Mammary epithelial cell (primary cell): Measurements from ENCODE around the gene ZNF396.

ENCODE experiments used
- EZH2 ChIP-seq: IDR thresholded peaks from 2 replicates; pipeline ENCODE4 v1.6.1; 2012; ENCODE audit warnings: low read length, inconsistent platforms, borderline replicate concordance
- TF ChIP-seq, protein P1 (sequence below), 2 donors: IDR thresholded peaks in 1 of 2; conservative IDR thresholded peaks in 1 of 2; 2 replicates each; pipeline ENCODE4 v1.5.1; 2011 to 2012; ENCODE audit warnings: inconsistent platforms in 2 of 2, low read length in 2 of 2, mild to moderate bottlenecking in 2 of 2, control low read depth in 1 of 2, low read depth in 1 of 2; ENCODE audit not compliant: insufficient read depth in 1 of 2; ENCODE audit errors: extremely low read depth in 1 of 2

DNA sequence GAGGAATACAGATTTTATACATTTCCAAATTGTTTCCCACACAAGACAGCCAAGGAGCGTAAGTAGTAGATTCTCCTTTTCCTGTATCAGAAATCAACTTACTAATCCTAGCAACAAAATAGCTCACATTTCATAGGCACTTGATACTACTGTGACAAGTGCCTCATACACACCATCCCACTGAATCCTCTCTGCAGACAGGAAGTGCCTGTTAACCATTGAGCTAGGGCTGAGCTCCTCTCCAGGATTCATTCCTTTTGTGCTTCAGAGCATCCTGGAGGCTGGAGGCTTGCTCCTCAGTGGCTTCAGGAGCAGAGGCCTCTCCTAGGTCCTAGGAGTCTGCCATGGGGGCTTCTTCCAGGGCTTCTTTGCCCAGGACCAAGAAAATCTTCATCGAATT lies 20.8 kb upstream of the ZNF396 start:
- TF ChIP-seq, protein P1, sequence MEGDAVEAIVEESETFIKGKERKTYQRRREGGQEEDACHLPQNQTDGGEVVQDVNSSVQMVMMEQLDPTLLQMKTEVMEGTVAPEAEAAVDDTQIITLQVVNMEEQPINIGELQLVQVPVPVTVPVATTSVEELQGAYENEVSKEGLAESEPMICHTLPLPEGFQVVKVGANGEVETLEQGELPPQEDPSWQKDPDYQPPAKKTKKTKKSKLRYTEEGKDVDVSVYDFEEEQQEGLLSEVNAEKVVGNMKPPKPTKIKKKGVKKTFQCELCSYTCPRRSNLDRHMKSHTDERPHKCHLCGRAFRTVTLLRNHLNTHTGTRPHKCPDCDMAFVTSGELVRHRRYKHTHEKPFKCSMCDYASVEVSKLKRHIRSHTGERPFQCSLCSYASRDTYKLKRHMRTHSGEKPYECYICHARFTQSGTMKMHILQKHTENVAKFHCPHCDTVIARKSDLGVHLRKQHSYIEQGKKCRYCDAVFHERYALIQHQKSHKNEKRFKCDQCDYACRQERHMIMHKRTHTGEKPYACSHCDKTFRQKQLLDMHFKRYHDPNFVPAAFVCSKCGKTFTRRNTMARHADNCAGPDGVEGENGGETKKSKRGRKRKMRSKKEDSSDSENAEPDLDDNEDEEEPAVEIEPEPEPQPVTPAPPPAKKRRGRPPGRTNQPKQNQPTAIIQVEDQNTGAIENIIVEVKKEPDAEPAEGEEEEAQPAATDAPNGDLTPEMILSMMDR (conservative IDR thresholded peaks at IDR 0.05 in 1 of 2, IDR thresholded peaks at IDR 0.05 in 1 of 2; ENCODE audit: extremely low read depth in 1 of 2, insufficient read depth in 1 of 2, low read depth in 1 of 2, low read length in 2 of 2) = no peak
- TF ChIP-seq EZH2 = no peak
